Skin epidermis (tissue), 12 donors: ENCODE data around the gene LCNL1.
A peak's percentile ranks its signal among the peaks of the same experiment; 100 is the strongest.

Experiments used
- H3K27ac ChIP-seq, 21 experiments: fragments of 200-600 bp; sonication (generic) in 11 of 21; one replicate each; pipeline ENCODE4 v1.5.0; 2020; ENCODE audit warnings: mild to moderate bottlenecking in 3 of 21, inconsistent platforms in 2 of 21, moderate library complexity in 2 of 21
- H3K4me3 ChIP-seq, 7 experiments: fragments of 200-600 bp; sonication (generic) in 2 of 7; one replicate each; pipeline ENCODE4 v1.5.0; 2020; ENCODE audit warnings: inconsistent platforms in 2 of 7, mild to moderate bottlenecking in 2 of 7, moderate library complexity in 1 of 7

The LCNL1 gene

GRCh38 chr9:136969774-136970173 lies 13.0 kb upstream of the LCNL1 start:
- H3K4me3 ChIP-seq: no peak overlapping the region
- H3K27ac ChIP-seq: no peak overlapping the region

GRCh38 chr9:136970361-136970760 lies 12.4 kb upstream of the LCNL1 start:
- Histone ChIP-seq H3K4me3 (no peak overlapping the region), H3K27ac (no peak overlapping the region)

GRCh38 chr9:136971746-136972145 lies 11.0 kb upstream of the LCNL1 start:
- Histone ChIP-seq H3K4me3 (no peak overlapping the region), H3K27ac (no peak overlapping the region)

DNA sequence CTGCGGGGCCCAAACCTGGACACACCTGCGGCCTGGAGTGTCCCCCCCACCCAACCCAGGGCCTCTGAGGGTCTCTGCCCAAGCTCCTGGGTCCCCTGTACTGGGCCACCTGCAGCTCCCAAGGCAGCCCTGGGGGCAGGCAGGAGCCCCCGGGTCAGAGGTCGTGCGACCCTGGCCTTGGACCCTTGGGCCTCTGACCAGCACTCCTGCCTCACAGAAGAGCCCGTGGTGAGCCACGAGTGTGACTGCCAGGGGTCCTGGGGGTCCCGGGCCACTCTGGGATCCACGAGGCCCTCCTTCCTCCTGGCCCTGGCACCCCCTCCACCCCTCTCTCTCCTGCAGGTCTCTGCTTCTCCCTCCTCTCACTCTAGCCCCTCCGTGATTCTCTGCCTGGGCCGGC lies 10.5 kb upstream of the LCNL1 start:
- H3K4me3 ChIP-seq: no peak overlapping the region
- no peak overlapping the region for H3K27ac ChIP-seq

DNA sequence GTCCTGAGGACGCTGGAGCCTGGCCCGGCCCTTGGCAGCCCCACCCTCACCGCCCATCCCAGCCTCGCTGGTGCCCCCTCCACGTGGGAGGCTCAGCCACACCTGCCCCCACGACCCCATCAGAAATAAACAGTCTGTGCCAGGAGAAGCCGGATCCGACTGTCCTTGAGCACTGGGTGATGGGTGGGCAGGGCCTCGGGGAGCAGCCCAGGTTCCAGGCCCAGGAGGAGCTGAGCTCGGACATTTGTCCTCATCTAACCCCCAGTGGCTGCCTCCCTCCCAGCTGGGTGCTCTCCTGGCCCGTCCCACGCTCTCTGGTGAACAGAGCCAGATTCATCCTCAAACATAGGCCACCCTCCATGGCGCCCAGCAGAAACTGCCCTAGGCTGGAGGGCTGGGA lies 10.1 kb upstream of the LCNL1 start:
- Histone ChIP-seq H3K27ac (no peak overlapping the region), H3K4me3 (no peak overlapping the region)

DNA sequence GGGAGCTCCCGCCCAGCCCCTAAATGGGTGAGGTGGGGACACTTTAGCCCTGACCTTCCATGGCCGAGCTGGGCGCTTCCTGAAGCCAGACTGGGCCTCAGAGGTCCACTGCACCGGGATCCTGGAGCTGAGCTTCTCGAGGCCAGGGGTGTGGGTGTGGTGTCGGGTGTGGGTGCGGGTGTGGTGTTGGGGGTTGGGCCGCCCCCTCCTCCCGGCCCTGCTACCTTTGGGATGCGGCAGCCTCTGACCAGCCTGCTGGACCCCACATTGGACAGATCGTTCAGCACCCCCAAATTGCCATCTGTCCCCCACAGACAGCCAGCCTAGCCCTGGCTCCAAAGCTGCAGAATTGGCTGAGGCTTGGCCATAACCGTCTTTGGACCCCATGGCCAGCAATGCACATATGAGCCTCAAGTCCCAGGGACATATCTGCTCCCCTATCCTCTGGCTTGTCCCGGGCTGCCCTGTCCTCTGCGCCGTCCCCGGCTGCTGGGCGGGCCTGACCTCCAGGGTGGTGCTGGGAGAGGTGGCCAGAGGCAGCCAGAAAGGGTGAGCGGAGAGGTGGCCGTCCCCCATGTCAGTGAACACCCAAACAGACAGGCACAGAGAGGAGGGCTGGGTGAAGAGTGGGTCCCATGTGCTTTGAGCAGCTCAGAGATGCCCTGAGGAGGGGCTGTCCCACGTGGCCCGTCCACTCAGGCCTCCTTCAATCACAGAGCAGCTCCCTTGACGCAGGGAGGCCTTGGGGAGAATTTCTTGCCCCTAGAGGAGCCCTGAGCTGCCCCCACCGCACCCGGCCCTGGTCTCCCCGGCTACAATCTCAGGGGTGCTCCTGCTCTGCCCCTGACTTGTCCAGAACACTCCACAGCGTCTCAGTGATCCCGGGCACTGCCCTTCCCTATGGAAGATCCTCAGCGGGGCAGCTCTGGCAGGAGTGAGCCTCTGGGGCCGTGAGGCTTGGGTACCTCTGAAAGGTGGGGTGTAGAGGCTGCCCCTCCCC lies 8.9 kb upstream of the LCNL1 start:
- no peak overlapping the region for H3K4me3 ChIP-seq
- peak overlapping the region in 4 of 21 experiments; percentile 15 to 37 (median 20) for H3K27ac ChIP-seq

DNA sequence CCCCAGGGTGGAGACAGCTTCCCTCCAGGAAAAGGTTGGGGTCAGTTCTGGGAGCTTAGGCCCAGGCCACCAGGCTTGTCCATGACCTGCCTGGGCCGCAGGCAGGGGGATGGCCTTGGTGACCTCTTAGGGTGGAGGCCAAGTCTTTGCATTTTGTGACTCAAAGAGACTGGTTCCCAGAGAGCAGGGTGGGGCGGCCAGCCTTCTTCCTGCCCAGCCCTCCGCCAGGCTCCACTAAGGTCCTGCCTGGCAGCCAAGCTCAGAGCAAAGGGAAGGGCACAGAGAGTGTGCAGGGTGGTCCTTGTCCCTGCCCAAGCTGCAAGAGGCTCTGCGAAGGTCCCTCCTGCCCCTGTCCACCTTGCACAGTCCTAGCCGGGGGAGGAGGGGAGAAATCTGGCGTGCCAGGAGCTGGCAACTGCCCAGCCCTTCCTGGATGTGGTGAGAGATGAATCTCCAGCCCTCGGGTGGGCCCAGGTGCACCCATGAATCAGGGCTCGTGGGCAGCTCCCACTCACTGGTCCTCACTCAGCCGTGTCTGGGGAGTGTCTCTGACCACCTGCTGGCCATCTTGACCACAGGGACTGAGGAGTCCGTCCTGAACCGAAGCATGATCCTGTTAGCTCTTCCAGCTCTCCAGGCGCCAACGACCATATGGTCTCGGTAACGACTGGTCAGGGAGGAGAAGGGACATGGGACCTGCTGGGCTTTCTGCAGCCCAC lies 7.8 kb upstream of the LCNL1 start:
- Histone ChIP-seq H3K27ac (peak overlapping the region in 8 of 21 experiments; percentile 3 to 72 (median 36)), H3K4me3 (no peak overlapping the region)

DNA sequence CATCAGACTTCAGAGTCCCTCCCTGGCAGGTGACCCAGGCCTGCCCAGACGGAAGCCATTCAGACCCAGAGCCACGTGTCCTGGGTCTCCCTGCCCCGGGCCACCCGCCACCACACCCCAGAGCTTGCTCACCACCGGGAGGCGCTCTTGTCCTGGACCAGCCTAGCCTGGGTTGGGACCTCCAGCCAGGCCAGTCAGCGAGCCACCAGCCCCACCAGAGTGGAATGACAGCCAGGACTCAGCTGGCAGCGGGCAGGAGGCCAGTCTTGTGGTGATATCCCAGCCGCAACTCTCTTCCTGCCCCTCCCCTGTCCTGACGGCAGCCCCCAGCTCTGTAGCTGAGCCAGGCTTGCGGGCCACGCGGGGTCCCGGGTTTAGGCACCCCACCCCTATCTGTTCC lies 7.1 kb upstream of the LCNL1 start:
- Histone ChIP-seq H3K4me3 (no peak overlapping the region), H3K27ac (peak overlapping the region in 6 of 21 experiments; percentile 6 to 72 (median 30))

DNA sequence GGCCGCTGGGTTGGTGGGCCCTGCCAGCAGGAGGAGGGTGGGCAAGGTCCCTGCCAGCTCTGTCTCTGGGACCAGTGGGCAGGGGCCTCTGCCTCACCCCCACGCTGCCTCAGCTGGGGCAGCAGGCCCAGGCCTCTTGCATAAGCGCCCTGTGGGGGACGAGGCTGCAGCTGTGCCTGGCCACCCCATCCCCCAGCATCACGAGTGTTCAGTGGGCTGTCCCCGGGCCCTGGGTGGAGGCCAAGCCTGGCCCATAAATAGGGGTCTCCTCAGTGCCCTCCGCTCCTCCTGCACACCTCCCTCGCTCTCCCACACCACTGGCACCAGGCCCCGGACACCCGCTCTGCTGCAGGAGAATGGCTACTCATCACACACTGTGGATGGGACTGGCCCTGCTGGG lies 5.6 kb upstream of the LCNL1 start, which contains the start of gene PTGDS:
TSS of gene PTGDS (plus strand) at position 282 of the 400 bp plus-strand sequence. CDS start at position 357, 75 bp downstream.
- H3K4me3 ChIP-seq: peak within 1 kb of the TSS; percentile 27 to 47 (median 33)
- peak within 1 kb of the TSS in 16 of 21 experiments; percentile 9 to 72 (median 37) for H3K27ac ChIP-seq

DNA sequence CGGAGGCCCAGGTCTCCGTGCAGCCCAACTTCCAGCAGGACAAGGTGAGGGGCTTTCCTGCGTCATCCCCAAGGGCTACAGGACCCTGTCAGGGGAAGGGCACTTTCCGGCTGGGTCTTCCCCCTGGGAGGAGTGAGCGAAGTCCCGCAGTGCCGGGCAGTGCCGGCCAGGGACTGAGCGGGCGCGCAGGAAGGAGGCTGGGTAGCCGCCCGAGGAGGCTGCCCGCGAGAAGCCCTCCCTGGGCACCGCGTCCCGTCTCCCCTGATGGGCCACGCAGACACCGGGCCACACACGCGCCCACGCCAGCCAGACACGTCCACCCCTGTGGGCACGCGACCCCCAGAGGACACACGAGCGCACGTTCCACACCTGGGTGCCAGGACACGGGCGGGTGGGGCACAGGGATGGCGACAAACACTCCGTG lies 5.1 kb upstream of the LCNL1 start:
- Histone ChIP-seq H3K4me3 (peak overlapping the region; percentile 27 to 47 (median 33)), H3K27ac (peak overlapping the region in 16 of 21 experiments; percentile 9 to 72 (median 37))

DNA sequence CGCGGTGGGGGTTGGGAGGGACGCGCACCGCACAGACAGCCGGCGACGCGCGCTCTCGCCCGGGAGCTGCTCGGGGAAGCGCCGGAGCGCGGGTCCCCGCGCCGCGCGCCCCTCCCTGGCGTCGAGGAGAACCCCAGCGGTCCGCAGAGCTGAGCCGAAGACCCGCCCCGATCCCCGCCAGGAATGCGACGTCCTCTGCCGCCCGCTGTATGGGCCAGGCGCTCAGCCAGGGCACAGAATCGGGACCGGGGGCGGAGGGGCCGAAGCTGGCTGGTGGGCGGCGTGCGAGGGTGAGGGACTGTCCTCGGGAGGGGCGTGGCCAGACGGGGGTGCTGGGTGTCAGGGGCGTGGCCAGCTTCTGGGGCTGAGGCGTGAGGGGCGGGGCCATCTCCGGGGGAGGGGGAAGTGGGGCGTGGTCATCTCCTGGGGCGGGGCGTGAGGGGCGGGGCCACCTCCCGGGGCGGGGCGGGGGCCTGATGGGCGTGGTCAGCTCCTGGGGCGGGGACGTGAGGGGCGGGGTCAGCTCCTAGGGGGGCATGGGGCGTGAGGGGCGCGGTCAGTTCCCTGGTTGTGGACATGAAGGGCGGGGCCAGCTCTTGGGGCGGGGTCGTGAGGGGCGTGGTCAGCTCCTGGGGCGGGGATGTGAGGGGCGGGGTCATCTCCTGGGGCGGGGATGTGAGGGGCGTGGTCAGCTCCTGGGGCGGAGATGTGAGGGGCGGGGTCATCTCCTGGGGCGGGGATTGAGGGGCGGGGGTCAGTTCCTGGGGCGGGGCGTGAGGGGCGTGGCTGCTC lies 4.5 kb upstream of the LCNL1 start:
- Histone ChIP-seq H3K27ac (peak overlapping the region in 16 of 21 experiments; percentile 9 to 72 (median 37)), H3K4me3 (peak overlapping the region; percentile 27 to 47 (median 33))

- H3K27ac ChIP-seq: no peak overlapping the region
These were observed 3.8 kb upstream of the LCNL1 start for GRCh38 chr9:136978865-136979544.

DNA sequence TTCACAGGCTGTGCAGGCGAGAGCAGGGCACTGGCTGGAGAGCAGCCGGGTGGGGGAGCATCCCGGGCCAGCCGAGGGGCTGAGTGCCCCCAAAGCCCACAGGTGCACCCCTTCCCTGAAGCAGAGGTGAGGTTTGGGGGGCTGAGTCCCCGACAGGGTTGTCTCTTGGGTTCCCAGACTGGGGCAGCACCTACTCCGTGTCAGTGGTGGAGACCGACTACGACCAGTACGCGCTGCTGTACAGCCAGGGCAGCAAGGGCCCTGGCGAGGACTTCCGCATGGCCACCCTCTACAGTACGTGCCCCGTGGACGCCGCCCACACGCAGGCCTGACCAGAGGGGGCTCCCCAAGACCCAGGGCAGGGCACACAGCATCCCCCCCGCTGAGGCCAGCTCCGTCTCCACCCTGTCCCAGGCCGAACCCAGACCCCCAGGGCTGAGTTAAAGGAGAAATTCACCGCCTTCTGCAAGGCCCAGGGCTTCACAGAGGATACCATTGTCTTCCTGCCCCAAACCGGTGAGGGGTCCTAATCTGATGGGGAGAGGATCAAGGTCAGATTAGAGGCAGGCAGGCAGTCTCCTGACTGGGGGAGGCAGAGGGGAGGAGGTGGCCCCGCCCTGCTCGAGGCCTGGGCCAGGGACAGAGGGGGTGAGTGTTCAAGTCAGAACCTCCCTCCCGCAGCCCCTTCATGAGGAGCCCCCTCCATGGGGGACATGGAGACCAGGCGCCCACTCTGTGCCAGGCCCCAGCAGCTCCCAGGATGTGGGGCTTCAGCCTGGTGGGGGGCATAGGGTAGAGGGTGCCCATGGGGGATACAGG lies 2.8 kb upstream of the LCNL1 start:
- Histone ChIP-seq H3K27ac (no peak overlapping the region), H3K4me3 (no peak overlapping the region)

More at GRCh38 chr9:136978865-136979544, 3.8 kb upstream of the LCNL1 start:
- no peak overlapping the region for H3K4me3 ChIP-seq

- no peak overlapping the region for H3K27ac ChIP-seq
- H3K4me3 ChIP-seq: no peak overlapping the region
These were observed 1.9 kb upstream of the LCNL1 start for GRCh38 chr9:136980669-136981478.

GRCh38 chr9:136981588-136982231 lies 1.1 kb upstream of the LCNL1 start:
- H3K4me3 ChIP-seq: no peak overlapping the region
- H3K27ac ChIP-seq: no peak overlapping the region

DNA sequence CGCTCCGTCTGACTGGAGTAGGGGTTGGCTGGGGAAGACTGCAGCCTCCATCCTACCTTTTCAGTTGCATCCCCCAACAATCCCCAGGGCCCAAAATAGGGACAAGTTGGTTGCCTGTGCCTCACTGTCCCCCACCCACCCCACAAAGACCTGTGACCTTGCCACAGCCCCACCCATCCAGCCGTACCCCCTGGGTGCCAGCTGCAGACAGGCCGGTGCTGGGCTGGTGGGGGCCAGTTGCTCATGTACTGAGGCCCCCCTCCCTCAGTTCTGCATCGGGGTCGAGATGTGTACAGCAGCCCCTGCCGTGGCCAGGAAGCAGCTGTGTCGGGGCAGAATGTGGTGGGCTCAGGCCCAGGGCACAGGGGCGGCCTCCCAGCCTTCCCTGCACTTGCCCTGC lies 374 bp downstream of the LCNL1 start:
- no peak overlapping the region for H3K27ac ChIP-seq
- no peak overlapping the region for H3K4me3 ChIP-seq
